Activated CD4-positive, alpha-beta T cell treated with anti-CD3 and anti-CD28 coated beads, Interleukin-2, amount 10 ng/mL, durations not matched to agents 7 days and 5 days (primary cell): Measurements from ENCODE around the gene SHLD2. TPM values are rescaled to one million over a fixed set of nuclear protein-coding genes. Genes with fewer than 3 reads are reported as not detected.
"Not testable (repeated sequence)": the region's sequence is repeated elsewhere in the genome, so short reads cannot be mapped to it uniquely, and the experiment has no call there.

Experiments
- CTCF ChIA-PET: fragments of 350-600 bp; sonication (Branson Sonifier 250); formaldehyde crosslinking; loops from one replicate; lab custom pipeline; 2021; ENCODE audit warnings: antibody characterized with exemption; lab: Charles Lee
- POLR2A ChIA-PET: fragments of 350-600 bp; sonication (Branson Sonifier 250); formaldehyde crosslinking; loops from one replicate; lab custom pipeline; 2021; ENCODE audit warnings: antibody characterized with exemption; lab: Charles Lee
- DNase-seq: peaks from one replicate; pipeline ENCODE4 v3.0.0-alpha.2; 2020
- H3K27ac Mint-ChIP-seq: one replicate; pipeline ENCODE4 v1.8.0; 2021; ENCODE audit warnings: mild to moderate bottlenecking, moderate library complexity, mixed read lengths
- H3K27me3 Mint-ChIP-seq: one replicate; pipeline ENCODE4 v1.8.0; 2021; ENCODE audit warnings: mixed read lengths
- H3K36me3 Mint-ChIP-seq: one replicate; pipeline ENCODE4 v1.8.0; 2021; ENCODE audit warnings: low read depth, mixed read lengths
- H3K4me1 Mint-ChIP-seq: one replicate; pipeline ENCODE4 v1.8.0; 2021; ENCODE audit warnings: mixed read lengths
- H3K4me3 Mint-ChIP-seq: one replicate; pipeline ENCODE4 v1.8.0; 2021; ENCODE audit warnings: mild to moderate bottlenecking, moderate library complexity, mixed read lengths
- H3K9me3 Mint-ChIP-seq: one replicate; pipeline ENCODE4 v1.8.0; 2021; ENCODE audit warnings: mixed read lengths
- total RNA-seq, 2 experiments: library from RNA; stranded (reverse); gene quantifications; one replicate each; pipeline ENCODE4 v1.2.3, GENCODE V29; 2021

Gene SHLD2
- total RNA-seq, 2 experiments from 2014 or later, result 34.8 to 38.9 TPM

DNA sequence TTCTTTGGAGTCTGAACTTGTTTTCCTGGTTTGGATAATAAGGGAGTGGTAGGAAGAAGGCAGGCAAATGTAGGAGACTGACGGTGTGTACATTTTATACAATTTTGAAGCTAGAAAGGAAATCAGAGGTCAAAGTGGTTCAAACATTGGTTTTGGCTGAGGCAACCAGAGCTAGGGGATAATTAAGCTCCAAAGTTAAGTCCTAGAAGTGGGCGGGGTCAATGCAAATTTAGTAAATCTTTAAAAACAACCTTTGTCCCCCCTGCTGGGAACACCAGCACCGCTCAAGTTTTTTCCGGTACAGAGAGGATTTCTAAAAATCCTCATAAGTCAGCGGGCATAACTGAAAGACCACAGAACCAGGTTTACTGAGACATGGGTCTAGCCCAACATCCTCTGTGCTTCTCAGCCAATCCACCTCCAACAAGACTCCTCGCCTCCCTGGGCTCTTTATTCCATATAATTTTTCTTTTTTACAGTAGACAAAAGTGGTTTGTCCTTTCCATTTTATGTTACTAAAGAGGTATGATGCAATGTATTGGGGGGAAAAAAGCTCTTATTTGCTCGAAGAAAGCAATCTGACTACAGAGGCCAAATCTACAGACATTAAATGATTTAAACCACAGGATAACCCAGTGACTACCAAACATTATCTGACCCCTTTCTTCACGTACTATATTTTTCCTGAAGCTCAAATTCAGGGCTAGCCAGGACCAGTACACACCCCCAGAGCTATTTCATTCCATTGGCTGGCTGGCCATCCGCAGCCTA is 2.0 kb upstream of the SHLD2 start:
- CTCF ChIA-PET, result interaction anchor here (0.7 to 1.5 kb wide), 7 partner anchors 7 to 127 kb away, joined by 3 to 4 read pairs (median 3); no protein-coding TSS in a partner anchor
- Mint-ChIP-seq H3K4me3 (peak overlapping the region; percentile 97), H3K4me1 (peaks cover 59% of the 10 kb centered on the region), H3K27ac (peak overlapping the region; percentile 98), H3K9me3 (no peaks in the 10 kb centered on the region), H3K27me3 (no peaks in the 10 kb centered on the region), H3K36me3 (peaks cover 29% of the 10 kb centered on the region)
- POLR2A ChIA-PET, result no interaction called here
- peak; percentile 47 for DNase-seq

DNA sequence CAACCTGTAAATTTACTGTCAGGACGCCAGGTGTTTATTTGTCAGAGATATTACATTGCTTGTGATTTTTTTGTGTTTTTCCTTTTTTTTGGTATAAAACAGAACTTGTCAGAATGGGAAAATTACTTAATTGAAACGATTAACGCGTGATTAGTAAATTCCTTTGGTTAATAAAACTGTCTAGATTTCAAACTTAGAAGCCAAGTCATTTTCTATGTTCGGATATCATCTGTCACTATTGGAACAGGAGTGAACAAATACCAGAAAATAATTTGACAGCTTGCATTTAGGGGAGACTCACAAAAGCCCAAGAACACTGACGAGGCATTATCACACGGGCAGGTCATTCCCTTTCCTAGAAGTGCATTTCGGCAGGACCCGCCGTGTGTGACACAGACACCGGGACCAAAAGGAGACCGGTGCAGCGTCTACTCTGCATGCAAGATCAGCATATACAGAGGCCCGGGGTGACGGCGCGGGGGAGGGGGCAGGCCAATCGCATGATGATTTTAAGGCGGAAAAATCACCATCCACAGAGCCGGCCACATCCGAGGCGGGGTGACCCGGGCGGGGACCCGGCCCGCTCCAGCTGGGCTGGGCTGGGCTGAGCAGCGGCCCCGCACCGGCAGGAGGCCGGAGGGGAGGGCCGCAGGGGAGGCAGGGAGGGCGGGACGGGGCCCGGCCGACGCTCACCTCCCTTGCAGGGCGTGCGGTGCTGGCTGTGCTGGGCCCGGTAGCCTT is 1.2 kb upstream of the SHLD2 start:
- peak; percentile 79 for DNase-seq
- Mint-ChIP-seq H3K27ac (peak overlapping the region; percentile 98), H3K36me3 (peaks cover 29% of the 10 kb centered on the region), H3K4me3 (peak overlapping the region; percentile 97), H3K4me1 (peaks cover 55% of the 10 kb centered on the region), H3K27me3 (no peaks in the 10 kb centered on the region), H3K9me3 (no peaks in the 10 kb centered on the region)
- CTCF ChIA-PET, result interaction anchor here (0.7 to 1.5 kb wide), 3 partner anchors 8 to 57 kb away, joined by 3 to 4 read pairs (median 3); no protein-coding TSS in a partner anchor
- POLR2A ChIA-PET, result no interaction called here

DNA sequence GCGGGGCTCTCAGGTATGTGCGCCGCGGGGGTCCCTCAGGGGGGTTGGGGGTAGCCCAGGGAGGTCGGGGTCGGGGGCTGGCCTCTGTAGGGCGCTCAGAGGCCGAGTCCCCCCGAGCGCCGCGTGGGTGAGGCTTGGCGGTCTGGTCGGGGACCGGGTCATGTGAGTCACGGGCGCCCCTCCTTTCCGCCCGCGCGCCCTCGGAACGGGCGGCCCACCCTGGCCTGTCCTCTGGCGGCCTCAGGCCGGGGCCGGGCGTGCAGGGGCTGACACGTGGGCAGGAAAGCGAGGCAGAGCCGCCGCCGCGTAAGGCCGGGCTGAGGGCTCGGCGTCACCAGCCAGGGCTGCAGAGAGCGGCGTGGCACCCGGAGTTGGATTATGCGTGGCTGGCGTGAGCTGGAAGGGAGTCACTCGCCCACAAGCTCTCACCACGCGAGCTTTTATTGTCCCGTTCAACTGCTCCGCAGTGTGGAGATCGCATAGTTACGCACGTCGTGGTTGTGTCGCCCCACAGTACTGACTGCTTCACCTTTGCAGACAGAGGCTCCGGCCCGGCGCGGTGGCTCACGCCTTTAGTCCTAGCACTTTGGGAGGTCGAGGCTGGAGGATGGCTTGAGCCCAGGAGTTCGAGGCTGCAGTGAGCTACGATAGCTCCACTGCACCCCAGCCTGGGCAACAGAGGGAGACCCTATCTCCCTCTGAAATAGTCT is 385 bp downstream of the SHLD2 start:
- DNase-seq, result peak; percentile 80
- Mint-ChIP-seq H3K9me3 (no peaks in the 10 kb centered on the region), H3K36me3 (peaks cover 33% of the 10 kb centered on the region), H3K4me1 (peaks cover 49% of the 10 kb centered on the region), H3K27me3 (no peaks in the 10 kb centered on the region), H3K27ac (peak overlapping the region; percentile 92), H3K4me3 (peak overlapping the region; percentile 86)
- ChIA-PET CTCF (interaction anchor here (0.9 to 1.1 kb wide), 3 partner anchors 15 to 85 kb away, joined by 3 read pairs; no protein-coding TSS in a partner anchor), POLR2A (no interaction called here)

DNA sequence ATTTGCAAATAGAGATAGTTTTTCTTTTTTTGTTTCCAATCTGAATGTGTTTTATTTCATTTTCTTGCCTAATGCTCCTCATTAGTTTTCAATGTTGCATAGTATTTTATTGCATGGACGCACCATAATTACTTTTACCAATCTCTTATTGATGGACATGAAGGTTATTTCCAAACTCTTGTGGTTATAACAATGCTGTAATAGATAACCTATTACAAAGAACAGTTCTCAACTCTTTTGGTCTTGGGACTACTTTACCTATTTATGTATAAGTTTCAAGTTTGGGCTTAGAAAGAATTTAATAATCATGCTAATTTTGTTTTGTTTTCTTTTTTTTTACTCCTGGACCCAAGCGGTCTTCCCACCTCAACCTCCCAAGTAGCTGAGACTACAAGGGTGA is 7.0 kb downstream of the SHLD2 start:
- Mint-ChIP-seq H3K27me3 (no peaks in the 10 kb centered on the region), H3K36me3 (peaks cover 52% of the 10 kb centered on the region), H3K4me3 (no peak overlapping the region), H3K4me1 (peaks cover 11% of the 10 kb centered on the region), H3K9me3 (no peaks in the 10 kb centered on the region), H3K27ac (no peak overlapping the region)
- ChIA-PET CTCF (no interaction called here), POLR2A (no interaction called here)
- DNase-seq, result no peak

DNA sequence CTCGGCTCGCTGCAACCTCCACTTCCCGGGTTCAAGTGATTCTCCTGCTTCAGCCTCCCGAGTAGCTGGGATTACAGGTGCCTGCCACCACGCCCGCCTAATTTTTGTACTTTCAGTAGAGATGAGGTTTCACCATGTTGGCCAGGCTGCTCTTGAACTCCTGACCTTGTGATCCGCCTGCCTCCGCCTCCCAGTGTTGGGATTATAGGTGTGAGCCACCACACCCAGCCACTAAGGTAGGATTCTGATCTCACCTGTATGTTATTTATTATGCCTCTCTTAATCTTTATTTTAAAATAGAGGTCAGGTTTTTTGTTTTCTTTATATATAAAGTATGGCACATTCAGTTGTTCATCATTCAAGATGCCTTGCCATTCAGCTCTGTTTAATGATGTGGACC is 9.7 kb downstream of the SHLD2 start:
- POLR2A ChIA-PET, CTCF ChIA-PET, H3K27ac Mint-ChIP-seq, H3K27me3 Mint-ChIP-seq, DNase-seq, H3K4me1 Mint-ChIP-seq, H3K4me3 Mint-ChIP-seq, H3K9me3 Mint-ChIP-seq: not testable (repeated sequence)
- H3K36me3 Mint-ChIP-seq, result peaks cover 59% of the 10 kb centered on the region

DNA sequence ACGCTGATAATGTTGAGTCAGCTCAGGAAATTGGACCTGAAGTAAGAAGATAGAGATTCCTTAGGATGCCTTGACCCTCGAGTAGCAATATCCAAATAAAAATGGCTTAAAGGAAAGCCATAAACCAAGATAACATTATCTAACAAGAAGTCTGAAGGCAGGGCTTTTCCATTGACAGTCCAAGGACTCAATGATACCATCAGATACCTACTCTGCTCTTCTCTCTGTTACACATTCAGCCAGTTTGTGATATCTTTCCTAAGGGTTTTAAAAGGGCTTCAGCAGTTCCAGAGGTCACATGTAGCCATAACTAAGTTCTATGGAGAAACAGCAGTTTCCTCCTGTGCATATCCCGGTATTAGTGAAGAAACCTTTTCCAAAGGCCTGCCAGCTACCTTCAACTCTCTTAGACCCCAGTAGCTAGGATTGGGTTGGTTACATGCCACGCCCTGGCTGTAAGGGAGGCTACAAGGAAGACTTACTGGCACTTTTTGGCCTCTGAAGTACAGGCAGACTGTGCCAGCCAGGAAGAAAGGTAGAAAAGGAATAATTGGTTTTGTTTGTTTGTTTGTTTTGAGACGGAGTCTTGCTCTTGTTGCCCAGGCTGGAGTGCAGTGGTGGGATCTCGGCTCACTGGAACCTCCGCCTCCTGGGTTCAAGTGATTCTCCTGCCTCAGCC is 10.6 kb downstream of the SHLD2 start:
- ChIA-PET POLR2A (no interaction called here), CTCF (interaction anchor here (0.6 to 1.3 kb wide), 2 partner anchors 9 to 1693 kb away, joined by 3 read pairs; no protein-coding TSS in a partner anchor)
- Mint-ChIP-seq H3K27me3 (no peaks in the 10 kb centered on the region), H3K36me3 (peaks cover 58% of the 10 kb centered on the region), H3K9me3 (no peaks in the 10 kb centered on the region), H3K27ac (no peak overlapping the region), H3K4me3 (no peak overlapping the region), H3K4me1 (no peaks in the 10 kb centered on the region)
- no peak for DNase-seq

DNA sequence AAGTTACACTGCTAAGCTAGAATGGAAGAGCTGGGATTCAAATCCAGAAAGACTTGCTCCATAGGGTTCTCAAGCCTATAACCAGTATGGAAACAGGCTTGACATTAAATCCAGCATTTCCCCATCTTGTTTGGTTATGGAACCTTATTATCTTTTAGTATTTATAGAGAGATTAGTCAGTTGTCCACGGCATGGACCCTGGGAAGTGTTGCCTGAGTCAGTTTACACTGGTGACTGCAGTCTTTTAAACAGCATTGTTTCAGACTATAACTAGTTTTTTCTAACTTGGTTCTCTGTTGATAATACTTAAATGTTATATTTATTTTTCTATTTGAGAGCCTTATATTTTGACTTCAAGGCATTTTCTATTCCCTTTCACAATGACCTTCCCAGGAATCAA is 23.1 kb downstream of the SHLD2 start:
- POLR2A ChIA-PET, H3K27me3 Mint-ChIP-seq, H3K9me3 Mint-ChIP-seq, H3K4me3 Mint-ChIP-seq, H3K4me1 Mint-ChIP-seq, H3K27ac Mint-ChIP-seq, CTCF ChIA-PET, DNase-seq: not testable (repeated sequence)
- H3K36me3 Mint-ChIP-seq, result peaks cover 14% of the 10 kb centered on the region

DNA sequence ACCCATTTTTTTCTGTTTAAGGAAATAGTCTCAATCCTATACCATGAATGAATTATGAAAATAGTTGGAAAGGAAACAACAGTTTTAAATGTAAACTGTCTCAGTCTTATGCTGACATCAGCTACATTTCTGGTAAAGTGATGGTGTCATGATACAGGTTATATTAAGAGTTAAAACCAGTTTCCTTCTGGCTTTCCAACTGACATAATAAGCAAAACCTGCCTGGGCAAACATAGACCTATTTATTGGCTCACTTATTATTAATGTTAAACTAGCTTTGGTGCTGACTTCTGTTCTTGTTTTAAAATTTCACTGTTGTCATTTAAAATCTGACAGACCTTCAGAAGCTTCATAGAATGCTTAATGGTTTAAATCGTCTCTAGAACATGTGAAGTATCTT is 24.0 kb downstream of the SHLD2 start:
- POLR2A ChIA-PET, H3K27ac Mint-ChIP-seq, DNase-seq, H3K9me3 Mint-ChIP-seq, H3K4me1 Mint-ChIP-seq, CTCF ChIA-PET, H3K4me3 Mint-ChIP-seq, H3K27me3 Mint-ChIP-seq: not testable (repeated sequence)
- H3K36me3 Mint-ChIP-seq, result peaks cover 14% of the 10 kb centered on the region

DNA sequence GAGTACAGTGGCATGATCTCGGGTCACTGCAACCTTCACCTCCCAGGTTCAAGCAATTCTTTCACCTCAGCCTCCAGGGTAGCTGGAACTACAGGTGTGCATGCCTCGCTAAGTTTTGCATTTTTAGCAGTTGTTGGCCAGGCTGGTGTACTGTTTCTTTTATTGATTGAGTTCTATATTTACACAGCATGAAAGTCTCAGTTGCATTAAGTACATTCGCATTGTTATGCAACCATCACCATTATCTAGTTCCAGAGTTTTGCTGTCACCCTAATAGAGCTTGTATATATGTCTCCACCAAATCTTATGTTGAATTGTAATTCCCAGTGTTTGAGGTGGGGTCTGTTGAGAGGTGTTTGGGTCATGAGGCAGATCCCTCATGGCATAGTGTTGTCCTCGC is 28.3 kb downstream of the SHLD2 start:
- POLR2A ChIA-PET, CTCF ChIA-PET: not testable (repeated sequence)

DNA sequence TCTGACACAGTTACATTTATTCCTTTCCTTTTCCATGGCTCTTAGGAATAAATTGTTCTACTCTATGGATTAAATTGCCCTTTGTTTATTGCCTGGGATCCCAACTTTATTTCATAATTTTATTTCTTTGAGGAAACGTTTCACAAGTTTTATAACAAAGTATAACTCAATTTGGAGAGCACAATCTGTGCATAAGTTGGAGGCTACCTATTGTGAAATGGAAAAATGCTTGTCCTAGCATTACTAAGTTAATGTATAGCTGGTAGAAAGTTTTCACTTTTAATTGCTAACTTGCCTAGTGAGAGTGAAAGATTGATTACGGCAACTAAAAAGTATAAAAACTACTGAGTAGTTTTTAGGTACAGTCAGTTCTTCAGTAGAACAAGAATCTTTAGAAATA is 32.0 kb downstream of the SHLD2 start:
- not testable (repeated sequence) for H3K9me3 Mint-ChIP-seq

More for the DNA sequence above, 28.3 kb downstream of the SHLD2 start:
- H3K4me3 Mint-ChIP-seq, H3K36me3 Mint-ChIP-seq, H3K9me3 Mint-ChIP-seq, H3K27me3 Mint-ChIP-seq, H3K4me1 Mint-ChIP-seq, H3K27ac Mint-ChIP-seq, DNase-seq: not testable (repeated sequence)

DNA sequence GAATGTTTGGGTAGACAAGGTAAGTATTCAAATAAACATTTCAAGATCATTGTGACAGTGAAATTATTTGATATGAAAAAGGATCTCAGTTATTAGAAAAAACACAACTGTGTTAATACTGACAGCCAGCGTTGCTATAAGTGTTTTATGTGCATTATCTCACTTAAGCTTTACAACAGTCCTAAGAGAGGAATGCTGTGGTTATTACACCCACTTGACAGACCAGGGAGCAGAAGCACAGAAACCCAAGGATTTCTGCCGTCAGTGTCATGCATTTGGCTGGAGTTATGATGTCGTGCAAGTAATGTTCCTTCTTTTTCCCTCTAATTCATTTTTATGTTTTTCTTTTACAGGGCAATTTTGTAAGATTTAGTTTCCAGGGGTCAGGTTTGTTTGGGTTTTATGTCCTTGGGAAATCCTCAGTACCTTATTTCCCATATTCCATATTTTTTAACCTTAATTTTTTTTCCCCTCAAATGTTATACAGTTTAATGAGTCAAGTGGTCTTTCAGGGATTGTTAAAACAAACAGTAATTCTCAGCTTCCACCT is 32.7 kb downstream of the SHLD2 start:
- CTCF ChIA-PET, DNase-seq, H3K27ac Mint-ChIP-seq, H3K27me3 Mint-ChIP-seq, H3K9me3 Mint-ChIP-seq, H3K4me3 Mint-ChIP-seq, POLR2A ChIA-PET, H3K4me1 Mint-ChIP-seq: not testable (repeated sequence)
- H3K36me3 Mint-ChIP-seq, result peaks cover 13% of the 10 kb centered on the region

More for the DNA sequence above, 32.0 kb downstream of the SHLD2 start:
- H3K27me3 Mint-ChIP-seq, H3K27ac Mint-ChIP-seq, H3K4me1 Mint-ChIP-seq, CTCF ChIA-PET, POLR2A ChIA-PET, DNase-seq, H3K4me3 Mint-ChIP-seq: not testable (repeated sequence)
- H3K36me3 Mint-ChIP-seq, result peaks cover 13% of the 10 kb centered on the region

DNA sequence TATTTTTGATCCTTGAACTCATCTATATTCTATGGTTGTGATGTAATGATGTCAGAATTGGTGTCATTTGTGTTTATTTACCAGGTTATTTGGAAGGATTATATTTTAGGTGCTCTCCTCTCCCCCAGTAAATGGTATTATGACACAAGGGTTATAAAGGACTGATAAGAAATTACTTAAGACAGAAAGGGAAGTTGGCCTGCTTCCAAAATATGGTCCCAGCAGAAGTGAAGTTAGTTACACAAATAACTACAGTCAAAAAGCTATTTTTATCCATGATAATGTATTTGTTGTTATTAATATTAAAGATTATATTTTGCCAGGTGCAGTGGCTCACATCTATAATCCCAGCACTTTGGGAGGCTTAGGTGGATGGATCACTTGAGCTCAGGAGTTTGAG is 37.2 kb downstream of the SHLD2 start:
- H3K36me3 Mint-ChIP-seq, result peaks cover 31% of the 10 kb centered on the region
- POLR2A ChIA-PET, H3K27me3 Mint-ChIP-seq, H3K4me1 Mint-ChIP-seq, H3K27ac Mint-ChIP-seq, H3K9me3 Mint-ChIP-seq, H3K4me3 Mint-ChIP-seq, DNase-seq, CTCF ChIA-PET: not testable (repeated sequence)
